Inflammatory macrophage treated with lipopolysaccharide for 4 hours (primary cell): ENCODE measurements around the gene OSBPL5.
A peak's percentile ranks its signal among the peaks of the same experiment; 100 is the strongest.

Experiments used
- DNase-seq: peaks from one replicate; pipeline ENCODE4 v3.0.0-alpha.2; 2020

The OSBPL5 gene

GRCh38 chr11:3133261-3134217 is 31.6 kb downstream of the OSBPL5 start:
- DNase-seq, result peak; percentile 70

- no peak for DNase-seq
Measured at GRCh38 chr11:3132831-3133260, 32.3 kb downstream of the OSBPL5 start.

- no peak for DNase-seq
Measured at GRCh38 chr11:3132271-3132781, 32.8 kb downstream of the OSBPL5 start.

- no peak for DNase-seq
Measured at GRCh38 chr11:3131330-3131941, 33.7 kb downstream of the OSBPL5 start.

- no peak for DNase-seq
Measured at GRCh38 chr11:3130269-3131071, 34.6 kb downstream of the OSBPL5 start.

- no peak for DNase-seq
Measured at GRCh38 chr11:3129591-3130268, 35.4 kb downstream of the OSBPL5 start.

GRCh38 chr11:3129181-3129590 is 35.9 kb downstream of the OSBPL5 start:
- DNase-seq, result no peak

- no peak for DNase-seq
Measured at GRCh38 chr11:3128356-3129180, 36.5 kb downstream of the OSBPL5 start.

GRCh38 chr11:3127706-3128355 is 37.3 kb downstream of the OSBPL5 start:
- DNase-seq, result no peak

GRCh38 chr11:3126901-3127691 is 38.0 kb downstream of the OSBPL5 start:
- DNase-seq, result no peak

- DNase-seq, result no peak
Measured at GRCh38 chr11:3126207-3126865, 38.8 kb downstream of the OSBPL5 start.

GRCh38 chr11:3124821-3125220 is 40.3 kb downstream of the OSBPL5 start:
- no peak for DNase-seq

- peak; percentile 84 for DNase-seq
Measured at GRCh38 chr11:3123761-3124733, 41.1 kb downstream of the OSBPL5 start.

GRCh38 chr11:3123305-3123704 is 41.8 kb downstream of the OSBPL5 start:
- no peak for DNase-seq

GRCh38 chr11:3122775-3123201 is 42.3 kb downstream of the OSBPL5 start:
- no peak for DNase-seq

GRCh38 chr11:3121931-3122774 is 43.0 kb downstream of the OSBPL5 start:
- DNase-seq, result no peak

GRCh38 chr11:3121416-3121815 is 43.7 kb downstream of the OSBPL5 start:
- DNase-seq, result no peak
